ENCODE results near the gene SYMPK.

Gene SYMPK

DNA sequence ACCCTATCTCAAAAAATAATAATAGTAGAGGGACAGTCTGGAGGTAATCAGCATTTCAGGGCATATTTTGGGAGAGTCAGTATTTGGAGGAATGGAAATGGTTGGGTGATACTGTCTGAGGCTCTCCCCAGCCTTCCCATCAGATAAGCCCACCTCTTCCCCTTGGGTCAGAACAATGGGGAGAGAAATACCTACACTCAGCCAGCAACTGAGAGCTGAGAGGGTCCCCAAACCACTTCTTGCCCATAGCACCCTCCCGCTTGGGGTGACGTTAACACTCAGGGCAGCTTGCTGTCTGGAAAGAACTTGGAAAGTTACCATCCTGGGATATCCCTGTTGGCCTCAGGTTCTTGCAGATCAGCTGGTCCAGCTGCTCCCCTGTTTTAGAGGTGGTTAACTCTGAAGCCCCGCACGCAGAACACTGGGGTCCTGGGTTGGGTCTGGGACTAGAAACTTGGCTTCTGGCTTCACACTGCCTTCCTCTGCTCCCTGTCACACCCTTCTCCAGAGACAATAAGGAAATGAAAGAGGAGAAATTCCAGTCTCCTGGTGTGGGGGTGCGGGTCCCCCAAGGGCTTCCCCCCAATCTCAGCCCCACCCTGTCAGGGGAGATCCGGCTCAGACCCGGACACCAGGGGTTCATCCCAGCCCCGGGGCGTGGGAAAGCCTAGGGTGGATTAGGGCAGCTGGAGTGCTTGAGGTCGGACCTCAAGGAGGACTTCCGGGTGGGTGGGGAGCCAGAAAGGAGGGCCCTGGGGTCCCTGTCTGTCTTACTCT, 3.6 kb upstream of the SYMPK start:
- DNase-seq (ENCODE audit: low read depth in 2 of 2): no peak

- no peak for DNase-seq (ENCODE audit: low read depth in 2 of 2)
Measured at GRCh38 chr19:45865269-45865948, 2.5 kb upstream of the SYMPK start.

GRCh38 chr19:45864629-45865082, 1.7 kb upstream of the SYMPK start:
- DNase-seq (ENCODE audit: low read depth in 2 of 2): no peak

GRCh38 chr19:45863840-45864628, 1.1 kb upstream of the SYMPK start, which contains the start of gene FOXA3:
Gene FOXA3 (plus strand): TSS chr19:45864326. CDS start chr19:45864457, 131 bp downstream.
- DNase-seq (ENCODE audit: low read depth in 2 of 2): peak; percentile 52 to 54

GRCh38 chr19:45863335-45863839, 440 bp upstream of the SYMPK start:
- no peak for DNase-seq (ENCODE audit: low read depth in 2 of 2)

- no peak for DNase-seq (ENCODE audit: low read depth in 2 of 2)
Measured at GRCh38 chr19:45862271-45862563, 730 bp downstream of the SYMPK start.

DNA sequence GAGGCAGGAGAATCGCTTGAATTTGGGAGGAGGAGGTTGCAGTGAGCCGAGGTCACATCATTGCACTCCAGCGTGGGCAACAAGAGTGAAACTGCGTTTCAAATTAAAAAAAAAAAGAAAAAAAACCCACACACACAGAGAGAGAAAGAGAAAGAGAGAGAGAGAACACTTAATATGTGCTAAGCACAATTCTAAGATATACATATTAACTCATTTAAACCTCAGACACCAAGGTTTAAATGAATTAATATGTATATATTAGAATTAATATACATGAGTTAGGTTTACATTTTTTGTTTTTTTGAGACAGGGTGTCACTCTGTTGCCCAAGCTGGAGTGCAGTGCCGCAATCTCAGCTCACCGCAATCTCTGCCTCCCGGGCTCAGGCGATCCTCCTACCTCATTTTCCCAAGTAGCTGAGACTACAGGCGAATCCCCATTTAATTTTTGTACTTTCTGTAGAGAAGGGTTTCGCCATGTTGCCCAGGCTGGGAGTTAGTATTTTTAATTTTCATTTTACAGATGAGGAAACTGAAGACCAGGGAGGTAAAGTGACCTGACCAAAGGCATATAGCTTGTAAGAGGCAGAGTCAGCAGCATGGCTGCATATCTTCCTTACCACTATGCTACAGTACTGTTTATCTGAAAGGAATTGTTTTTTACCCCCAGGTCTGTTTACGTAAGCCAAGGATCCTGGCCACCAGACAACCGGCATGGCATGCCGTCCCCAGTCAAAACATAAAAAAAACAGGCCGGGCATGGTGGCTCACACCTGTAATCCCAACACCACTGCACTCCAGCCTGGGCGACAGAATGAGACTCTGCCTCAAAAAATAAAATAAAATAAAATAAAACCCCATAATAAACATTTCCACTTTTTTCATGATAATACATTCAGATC, 2.3 kb downstream of the SYMPK start:
- no peak for DNase-seq (ENCODE audit: low read depth in 2 of 2)

DNA sequence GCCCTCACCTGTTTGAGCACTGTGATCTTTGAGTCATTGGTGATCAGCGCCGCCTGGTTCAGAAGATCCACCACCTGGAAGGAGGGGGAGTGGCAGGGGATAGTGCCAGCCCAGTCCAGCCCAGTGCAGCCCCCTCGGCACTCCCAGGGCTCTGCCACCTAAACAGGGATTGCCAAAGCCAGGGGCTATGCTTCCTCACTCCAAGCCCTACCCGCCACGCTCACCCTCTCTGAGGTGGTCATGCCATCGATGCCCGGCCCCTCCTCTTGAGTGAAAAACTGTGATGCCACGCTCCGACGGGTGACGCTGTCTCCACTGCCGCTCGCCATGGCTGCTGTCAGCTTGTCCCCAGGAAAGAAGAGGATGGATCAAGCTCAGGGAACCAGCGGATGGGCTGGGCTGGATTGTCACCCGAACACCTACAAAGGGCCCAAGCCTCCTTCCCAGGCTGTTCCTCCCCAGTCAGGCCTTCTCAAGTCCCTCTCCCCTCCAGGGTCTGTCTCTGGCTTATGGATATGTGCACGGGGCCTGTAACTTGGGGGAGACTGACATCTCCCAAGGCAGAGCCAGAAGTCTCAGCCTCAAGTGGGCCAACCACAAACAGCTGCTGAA, 8.7 kb downstream of the SYMPK start:
- no peak for DNase-seq (ENCODE audit: low read depth in 2 of 2)

- DNase-seq (ENCODE audit: low read depth in 2 of 2): no peak
Measured at GRCh38 chr19:45852983-45853382, 10.0 kb downstream of the SYMPK start.

DNA sequence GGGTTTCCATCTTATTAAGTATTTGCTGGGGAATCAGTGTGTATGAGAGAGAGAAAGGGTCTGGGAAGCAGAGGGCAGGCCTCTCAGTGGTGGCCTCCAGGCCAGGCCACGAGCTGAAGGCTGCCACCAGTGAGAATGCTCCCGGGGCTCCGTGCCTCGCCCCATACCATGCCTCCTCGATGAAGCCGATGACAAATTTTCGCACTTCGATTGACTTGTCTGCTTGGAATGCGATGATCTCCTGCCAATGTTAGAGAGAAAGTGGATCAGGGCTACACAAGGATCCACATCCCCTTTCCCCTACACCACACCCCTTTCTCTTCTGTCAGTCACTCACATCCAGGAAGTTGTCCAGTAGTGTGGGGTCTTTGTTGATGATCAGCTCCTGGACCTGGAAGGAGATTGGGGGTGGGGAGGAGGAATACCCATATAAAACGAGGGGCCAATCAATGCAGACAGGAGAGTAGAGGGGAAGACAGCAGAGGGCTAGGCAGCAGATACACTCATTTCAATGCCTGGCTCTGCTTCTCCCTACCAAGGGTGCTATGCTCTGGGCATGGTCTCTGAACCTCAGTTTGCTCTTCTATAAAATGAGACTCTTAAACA, 10.7 kb downstream of the SYMPK start:
- DNase-seq (ENCODE audit: low read depth in 2 of 2): no peak

DNA sequence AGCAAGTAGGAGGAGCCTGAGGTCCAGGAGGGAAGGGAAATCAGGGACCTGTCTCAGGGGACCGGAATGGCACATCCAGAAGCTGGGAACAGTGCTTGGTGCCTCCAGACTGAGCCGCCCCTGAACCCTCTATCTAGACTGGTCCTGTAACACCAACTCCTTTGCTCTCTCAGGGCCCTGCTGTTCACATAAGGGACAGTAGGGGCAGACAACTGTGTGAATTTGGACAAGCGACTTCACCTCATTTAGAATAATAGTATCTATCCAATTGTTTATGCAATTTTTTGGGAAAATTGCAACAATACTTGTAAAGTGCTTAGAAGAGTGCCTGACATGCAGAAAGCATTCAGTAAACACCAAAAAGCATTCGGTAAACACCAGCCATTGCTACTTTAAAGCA, 14.0 kb downstream of the SYMPK start:
- DNase-seq (ENCODE audit: low read depth in 2 of 2): no peak

- DNase-seq (ENCODE audit: low read depth in 2 of 2): no peak
Measured at GRCh38 chr19:45847663-45848062, 15.3 kb downstream of the SYMPK start.

DNA sequence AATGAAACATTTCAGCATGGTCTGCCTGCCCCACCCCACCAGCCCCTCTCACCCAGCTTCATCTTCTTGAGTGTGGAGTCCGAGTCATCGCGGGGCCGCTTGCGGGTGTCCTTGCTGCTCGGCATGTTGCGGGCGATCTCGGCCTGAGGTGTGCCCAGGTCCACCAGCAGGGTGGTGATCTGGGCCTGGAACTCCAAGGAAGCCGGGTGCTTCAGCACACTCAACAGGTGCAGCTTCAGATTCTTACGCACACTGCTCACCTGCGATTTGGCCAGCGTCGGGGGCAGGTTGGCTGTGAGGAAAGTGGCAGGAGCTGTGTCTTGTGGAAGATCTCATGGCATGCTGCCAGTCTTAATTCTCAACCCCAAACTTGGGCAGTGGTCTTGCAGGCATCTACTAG, 20.7 kb downstream of the SYMPK start:
- DNase-seq (ENCODE audit: low read depth in 2 of 2): no peak

DNA sequence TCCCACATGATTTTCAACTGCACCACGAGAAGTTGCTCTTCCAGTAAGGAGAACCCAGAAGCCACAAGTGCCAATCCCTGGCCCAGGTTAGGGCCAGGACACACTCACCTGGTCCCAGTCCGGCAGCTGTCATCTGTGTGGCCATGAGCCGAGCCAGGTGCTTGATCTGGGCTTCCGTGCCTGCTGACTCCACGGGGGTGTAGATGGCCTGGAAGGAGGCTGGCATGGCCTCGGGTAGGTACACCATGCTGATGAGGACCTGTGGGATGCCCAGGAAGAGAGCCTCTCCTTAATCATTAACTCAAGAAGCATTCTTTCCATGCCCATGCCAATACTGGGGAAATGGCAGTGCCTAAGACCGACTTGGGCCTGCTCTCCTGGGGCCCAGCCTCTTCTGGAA, 28.0 kb downstream of the SYMPK start:
- DNase-seq (ENCODE audit: low read depth in 2 of 2): no peak

- DNase-seq (ENCODE audit: low read depth in 2 of 2): no peak
Measured at GRCh38 chr19:45828945-45829344, 34.0 kb downstream of the SYMPK start.

DNA sequence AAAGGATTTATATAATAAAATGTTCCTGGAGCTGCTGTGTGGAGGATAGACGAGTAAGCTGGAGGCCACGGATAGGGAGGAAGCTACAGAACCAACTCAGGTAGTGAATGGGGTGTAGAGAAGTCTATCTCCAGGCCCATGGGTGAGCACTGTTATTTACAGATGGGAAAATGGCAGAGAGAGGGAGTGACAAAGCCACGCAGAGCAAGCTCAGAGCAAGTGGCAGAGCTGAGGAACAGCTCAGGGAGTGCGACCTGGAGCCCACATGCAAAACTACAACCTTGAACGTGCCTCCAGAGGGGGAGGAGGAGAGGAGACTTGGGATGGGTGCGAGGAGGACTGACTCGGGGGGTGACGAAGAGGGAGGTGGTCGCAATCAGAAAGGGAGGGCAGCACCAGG, 34.4 kb downstream of the SYMPK start:
- no peak for DNase-seq (ENCODE audit: low read depth in 2 of 2)

DNA sequence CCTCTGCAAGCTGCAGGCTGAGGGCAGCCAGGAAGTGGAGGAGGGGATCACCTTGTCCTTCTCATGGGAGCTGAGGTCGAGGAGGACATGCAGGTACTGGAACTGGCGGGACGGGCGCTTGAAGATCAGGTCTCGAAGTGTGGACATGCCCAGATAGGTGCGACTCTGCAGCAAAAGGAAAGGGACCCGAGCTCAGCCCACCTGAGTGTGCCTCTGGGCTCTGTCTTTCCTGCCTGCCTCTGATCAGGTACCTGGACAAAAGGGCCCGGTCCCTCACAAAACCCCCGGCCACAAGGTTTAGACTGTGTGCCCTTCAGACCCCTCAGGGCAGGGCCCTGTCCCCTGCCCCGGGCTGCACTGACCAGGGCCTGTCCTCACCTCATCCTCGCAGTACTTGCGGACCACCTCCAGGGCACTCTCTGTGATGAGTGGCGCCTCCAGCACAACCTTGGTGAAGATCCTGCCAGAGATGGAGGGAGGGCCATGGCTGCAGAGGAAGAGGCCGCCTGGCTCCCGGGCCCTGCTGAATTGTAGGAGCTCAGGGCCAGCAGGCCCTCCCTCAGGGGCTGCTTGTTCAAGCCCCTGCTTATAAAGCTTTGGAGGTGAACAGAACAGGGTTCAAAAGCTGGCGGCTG, 35.4 kb downstream of the SYMPK start:
- DNase-seq (ENCODE audit: low read depth in 2 of 2): no peak

DNA sequence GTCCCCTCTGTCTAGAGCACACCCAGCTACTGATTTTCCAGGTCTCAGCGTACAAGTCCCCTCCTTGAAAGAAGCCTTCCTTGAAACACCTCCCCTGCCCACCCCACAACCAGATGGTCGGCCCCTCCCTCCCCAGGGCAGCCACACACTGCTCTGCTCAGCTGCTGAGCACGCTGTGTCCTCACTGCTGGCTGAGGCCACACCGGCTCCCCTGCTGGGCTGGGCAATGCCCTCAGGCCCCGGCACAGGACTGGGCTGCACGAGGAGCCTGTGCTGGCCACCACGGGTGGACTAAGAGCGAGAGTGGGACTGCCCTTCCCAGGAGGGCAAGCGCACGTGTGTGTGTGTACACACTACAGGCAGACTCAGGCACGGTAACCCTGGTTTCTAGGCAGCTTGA, 36.0 kb downstream of the SYMPK start:
- DNase-seq (ENCODE audit: low read depth in 2 of 2): no peak

DNA sequence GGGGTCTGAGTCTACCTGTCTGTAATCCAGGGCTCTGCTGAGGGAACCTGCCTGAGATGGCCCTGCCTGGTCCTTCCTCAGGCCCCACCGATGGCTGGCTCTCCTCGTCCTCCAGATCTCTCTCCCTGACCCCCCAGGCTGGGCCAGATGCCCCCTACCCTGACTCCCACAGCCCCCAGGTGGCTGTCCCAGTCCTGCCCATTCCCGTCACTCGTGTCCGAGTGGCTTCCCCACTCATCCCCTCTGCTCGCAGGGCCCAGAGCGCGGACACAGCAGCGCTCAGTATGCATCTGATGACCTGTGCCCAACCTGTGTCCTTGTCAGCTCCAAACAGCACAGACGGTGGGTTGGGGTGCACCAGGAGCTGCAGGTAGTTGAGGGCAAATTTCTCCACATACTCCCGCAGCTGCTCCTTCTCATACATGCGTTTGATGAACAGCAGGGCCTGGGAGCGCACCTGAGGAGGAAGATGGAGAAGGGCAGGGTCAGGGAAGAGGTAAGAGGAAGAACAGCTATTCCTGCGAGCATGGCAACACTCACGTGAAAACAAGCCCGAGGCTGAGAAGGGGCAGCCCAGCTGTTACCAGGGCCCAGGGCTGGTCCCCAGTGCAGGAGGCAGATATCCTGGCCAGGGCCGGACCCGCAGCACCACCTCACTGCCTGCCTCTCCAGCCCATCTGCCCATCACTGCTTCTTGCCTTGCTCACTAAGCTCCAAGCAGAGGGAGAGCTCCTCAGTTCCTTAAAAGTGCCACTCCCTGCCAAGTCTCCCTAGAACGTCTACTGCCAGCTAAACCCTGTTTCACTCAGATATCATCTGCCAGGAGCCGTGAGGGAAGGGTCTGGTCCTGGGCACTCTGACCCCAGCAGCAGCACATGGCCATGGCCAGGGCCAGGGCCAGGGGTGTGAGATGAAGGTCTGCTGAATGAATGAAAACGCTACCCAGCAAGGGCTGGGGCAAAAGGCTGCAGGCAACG, 36.7 kb downstream of the SYMPK start:
- no peak for DNase-seq (ENCODE audit: low read depth in 2 of 2)

Measured in stimulated activated CD8-positive, alpha-beta memory T cell treated with anti-CD3 and anti-CD28 coated beads, Interleukin-15, amount 100 ng/mL, for 48 hours (primary cell).